Endothelial cell of umbilical vein (primary cell): ENCODE measurements around the gene RECQL. TPM values are rescaled to one million over a fixed set of nuclear protein-coding genes. Genes with fewer than 3 reads are reported as not detected.

Experiments used
- BruUV-seq: library from RNA; stranded (reverse); fragments of 400-500 nt; replicated peaks from 2 replicates; lab custom pipeline; 2021; lab: Mats Ljungman, UMichigan
- CTCF ChIA-PET: fragments of 300-600, 350-600 bp; sonication (Branson Sonifier 250); formaldehyde crosslinking; loops from one replicate; lab custom pipeline; 2021; ENCODE audit warnings: antibody characterized with exemption, inconsistent platforms; lab: Charles Lee
- POLR2A ChIA-PET: fragments of 300-600, 350-600 bp; sonication (Branson Sonifier 250); formaldehyde crosslinking; loops from one replicate; lab custom pipeline; 2021; ENCODE audit warnings: antibody characterized with exemption, inconsistent platforms; lab: Charles Lee
- DNase-seq: peaks from one replicate; pipeline ENCODE4 v3.0.0-alpha.2; 2011; ENCODE audit warnings: low read depth, low spot score
- FAIRE-seq: peaks from 2 replicates; lab custom pipeline; 2011; peaks lifted over from hg19 to GRCh38; lab: Jason Lieb, UNC
- H2AFZ ChIP-seq: 2 replicates; pipeline ENCODE4 v1.6.0; 2012; ENCODE audit warnings: low read depth, low read length, control low read depth, inconsistent platforms
- H3K27ac ChIP-seq: 2 replicates; pipeline ENCODE4 v1.5.1; 2011; ENCODE audit warnings: low read depth, mild to moderate bottlenecking, control low read depth, low read length, moderate library complexity; ENCODE audit not compliant: insufficient read depth
- H3K27me3 ChIP-seq, 2 experiments: 2 replicates each; pipeline versions ENCODE4 v1.6.0 to v1.6.1; 2011; ENCODE audit warnings: low read length in 2 of 2, mixed read lengths in 1 of 2; ENCODE audit not compliant: control insufficient read depth in 2 of 2, insufficient read depth in 2 of 2
- H3K36me3 ChIP-seq, 2 experiments: 2 replicates in 1 of 2; 3 replicates in 1 of 2; pipeline ENCODE4 v1.5.1; 2011; ENCODE audit warnings: low read length in 2 of 2, mild to moderate bottlenecking in 1 of 2, moderate library complexity in 1 of 2; ENCODE audit not compliant: control insufficient read depth in 2 of 2, insufficient read depth in 2 of 2; ENCODE audit errors: extremely low read depth in 1 of 2
- H3K4me1 ChIP-seq: 3 replicates; pipeline ENCODE4 v1.5.1; 2011; ENCODE audit warnings: mild to moderate bottlenecking, low read length; ENCODE audit not compliant: control insufficient read depth, insufficient read depth; ENCODE audit errors: extremely low read depth
- H3K4me2 ChIP-seq: 2 replicates; pipeline ENCODE4 v1.6.1; 2011; ENCODE audit warnings: low read length, control low read depth, mixed read lengths; ENCODE audit not compliant: insufficient read depth
- H3K4me3 ChIP-seq, 3 experiments: fragments of 200-600 bp in 1 of 3; sonication (generic), shearing (Covaris generic) in 1 of 3; replicated peaks in 1 of 3; 2 replicates each; pipeline ENCODE4 v1.5.1; 2011 to 2016; ENCODE audit warnings: control low read depth in 3 of 3, low read length in 3 of 3, mild to moderate bottlenecking in 2 of 3, inconsistent platforms in 1 of 3, low read depth in 1 of 3, moderate library complexity in 1 of 3; ENCODE audit not compliant: insufficient read depth in 1 of 3
- H3K79me2 ChIP-seq: 2 replicates; pipeline ENCODE4 v1.6.0; 2012; ENCODE audit warnings: low read length, inconsistent platforms; ENCODE audit not compliant: control insufficient read depth, insufficient read depth
- H3K9ac ChIP-seq: replicated peaks from 2 replicates; pipeline ENCODE3; 2011; ENCODE audit warnings: low read length, control low read depth; ENCODE audit not compliant: insufficient read depth; ENCODE audit errors: extremely low read depth
- H3K9me1 ChIP-seq: replicated peaks from 3 replicates; pipeline ENCODE4 v1.6.0; 2011; ENCODE audit warnings: mild to moderate bottlenecking, low read length; ENCODE audit not compliant: control insufficient read depth, insufficient read depth; ENCODE audit errors: extremely low read depth
- H3K9me3 ChIP-seq: replicated peaks from 2 replicates; pipeline ENCODE4 v1.5.1; 2012; ENCODE audit warnings: low read length, inconsistent platforms; ENCODE audit not compliant: control insufficient read depth, insufficient read depth
- H4K20me1 ChIP-seq: replicated peaks from 2 replicates; pipeline ENCODE3; 2011; ENCODE audit warnings: mild to moderate bottlenecking, low read length; ENCODE audit not compliant: control insufficient read depth, insufficient read depth; ENCODE audit errors: extremely low read depth
- CTCF ChIP-seq, 2 donors: IDR thresholded peaks; 1 replicate in 1 of 2; 2 replicates in 1 of 2; pipeline ENCODE4 v1.5.1; 2011; ENCODE audit warnings: low read length in 2 of 2, mild to moderate bottlenecking in 2 of 2, moderate library complexity in 2 of 2, control low read depth in 1 of 2, inconsistent platforms in 1 of 2, low read depth in 1 of 2; ENCODE audit not compliant: insufficient read depth in 1 of 2; ENCODE audit errors: extremely low read depth in 1 of 2
- EZH2 ChIP-seq: IDR thresholded peaks from 2 replicates; pipeline ENCODE4 v1.6.1; 2012; ENCODE audit warnings: borderline replicate concordance, low read depth, mild to moderate bottlenecking, moderate library complexity, low read length, inconsistent platforms; ENCODE audit not compliant: severe bottlenecking
- FOS ChIP-seq: IDR thresholded peaks from 2 replicates; pipeline ENCODE4 v1.6.1; 2011; ENCODE audit warnings: mild to moderate bottlenecking, low read length, moderate library complexity, borderline replicate concordance; ENCODE audit not compliant: insufficient read depth
- GATA2 ChIP-seq: IDR thresholded peaks from 2 replicates; pipeline ENCODE4 v1.7.0; 2011; ENCODE audit warnings: low read depth, mild to moderate bottlenecking, moderate library complexity, mixed read lengths, low read length; ENCODE audit not compliant: insufficient read length, insufficient read depth
- JUN ChIP-seq: IDR thresholded peaks from 2 replicates; pipeline ENCODE4 v1.6.1; 2011; ENCODE audit warnings: borderline replicate concordance, low read depth; ENCODE audit not compliant: insufficient read length, insufficient read depth
- MYC ChIP-seq: IDR thresholded peaks from one replicate; pipeline ENCODE4 v1.6.1; 2011; ENCODE audit warnings: mild to moderate bottlenecking, low read depth, low read length
- POLR2A ChIP-seq: IDR thresholded peaks from 2 replicates; pipeline ENCODE4 v1.6.1; 2012; ENCODE audit warnings: low read depth, mild to moderate bottlenecking, control low read depth, low read length
- POLR2AphosphoS5 ChIP-seq: IDR thresholded peaks from 2 replicates; pipeline ENCODE4 v1.6.1; 2012; ENCODE audit warnings: low read depth, mild to moderate bottlenecking, control low read depth, low read length, moderate library complexity; ENCODE audit not compliant: insufficient read depth
- dilution Hi-C: fragments of 300-500 bp; cut with MboI; formaldehyde crosslinking; loops from one replicate; pipeline ENCODE4 v1.15.0; 2019; ENCODE audit warnings: low sequenced_read_pairs; ENCODE audit not compliant: extremely low pct_ligation_motif_present
- intact Hi-C: fragments of 100-400 bp; cut with micrococcal nuclease; formaldehyde crosslinking; loops from one replicate; pipeline ENCODE4 v1.10.0; 2022
- polyA plus RNA-seq, 4 experiments: library from polyadenylated mRNA; depleted of rRNA in 3 of 4; stranded (reverse) in 3 of 4; unstranded in 1 of 4; fragments of >200 nt; gene quantifications; 2 replicates each; pipeline versions ENCODE4 v1.2.1 to v1.2.3, GENCODE V29; 2011 to 2012; ENCODE audit warnings: missing spikeins in 1 of 4
- total RNA-seq: library from RNA; stranded (reverse); gene quantifications from 2 replicates; pipeline ENCODE4 v1.2.3, GENCODE V29; 2021
- TF ChIP-seq, protein P1 (sequence below): IDR thresholded peaks from 2 replicates; pipeline ENCODE4 v1.6.1; 2011; ENCODE audit not compliant: insufficient read depth, insufficient read length

Gene RECQL
- total and polyA plus RNA-seq, 2 donors (not counting 3 experiments of a cell fraction or from before 2014, with no cell fraction given): 9.3 to 50.3 TPM

DNA sequence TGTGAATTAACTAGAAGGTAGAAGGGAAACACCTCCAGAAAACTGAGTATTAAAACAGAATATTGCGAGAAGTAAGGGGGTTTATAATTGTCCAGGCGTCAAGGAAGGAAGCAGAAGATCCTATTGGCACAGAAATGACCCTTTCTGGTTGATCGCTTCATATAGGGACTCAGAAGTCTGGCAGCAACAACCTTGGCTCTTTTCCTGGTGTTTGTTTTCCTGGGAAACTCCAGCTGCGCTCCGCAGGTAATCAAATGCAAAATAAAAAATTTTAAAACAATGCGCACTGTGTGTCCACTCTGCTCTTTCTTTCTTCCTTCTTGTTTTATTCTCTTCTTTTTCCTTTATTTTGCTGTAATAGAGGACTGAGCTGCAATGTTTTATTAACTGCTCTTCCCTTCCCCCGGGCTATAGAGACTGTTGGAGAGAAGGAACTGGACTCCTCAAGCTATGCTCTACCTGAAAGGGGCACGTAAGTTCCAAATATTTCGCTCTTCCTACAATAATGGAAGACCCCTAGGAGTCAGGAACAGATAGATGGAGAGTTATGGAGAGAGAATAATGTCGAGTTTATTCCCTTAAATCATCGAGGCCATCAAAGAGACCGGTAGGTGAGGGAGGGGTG is 25.4 kb upstream of the RECQL start:
- no TSS peak for BruUV-seq
- Histone ChIP-seq H2AFZ (peak overlapping the region; percentile 99), H3K4me2 (peak overlapping the region; percentile 88), H3K9ac (no peak overlapping the region), H3K4me3 (peak overlapping the region in 1 of 3 experiments; percentile 1), H3K79me2 (no peaks in the 10 kb centered on the region), H3K27me3 (peaks cover 12 to 36% of the 10 kb centered on the region in 2 experiments), H4K20me1 (no peaks in the 10 kb centered on the region), H3K36me3 (no peaks in the 10 kb centered on the region), H3K4me1 (peaks cover 12% of the 10 kb centered on the region), H3K9me1 (no peaks in the 10 kb centered on the region), H3K9me3 (no peaks in the 10 kb centered on the region), H3K27ac (no peak overlapping the region)
- dilution Hi-C loops: no loop called here
- intact Hi-C loops: no loop called here
- ChIA-PET CTCF (interaction anchor here (3.5 kb wide), 1 partner anchor 154 kb away, joined by 14 read pairs; no protein-coding TSS in a partner anchor), POLR2A (no interaction called here)
- no peak for TF ChIP-seq FOS
- TF ChIP-seq CTCF (IDR thresholded peaks at IDR 0.05; ENCODE audit: extremely low read depth in 1 of 2, insufficient read depth in 1 of 2, low read depth in 1 of 2, low read length in 2 of 2): no peak
- no peak for TF ChIP-seq GATA2
- no peak for TF ChIP-seq POLR2AphosphoS5
- TF ChIP-seq MYC: no peak
- TF ChIP-seq EZH2: no peak
- TF ChIP-seq POLR2A: no peak
- TF ChIP-seq, protein P1, sequence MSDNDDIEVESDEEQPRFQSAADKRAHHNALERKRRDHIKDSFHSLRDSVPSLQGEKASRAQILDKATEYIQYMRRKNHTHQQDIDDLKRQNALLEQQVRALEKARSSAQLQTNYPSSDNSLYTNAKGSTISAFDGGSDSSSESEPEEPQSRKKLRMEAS: no peak
- no peak for TF ChIP-seq JUN
- FAIRE-seq (no peak), DNase-seq (peak; percentile 4)
